GM12878 (cell line): ENCODE measurements around the gene KIRREL3. TPM values are rescaled to one million over a fixed set of nuclear protein-coding genes. Genes with fewer than 3 reads are reported as not detected.

Experiments
- ATAC-seq: fragments of 200-7000 bp; cut with Tn5 transposase; 3 replicates; pipeline ENCODE4 v1.9.1; 2020; ENCODE audit warnings: mild to moderate bottlenecking, moderate library complexity
- BruUV-seq: library from RNA; stranded (reverse); fragments of 400-500 nt; replicated peaks from 2 replicates; lab custom pipeline; 2021; lab: Mats Ljungman, UMichigan
- CTCF ChIA-PET: fragments of 300-600 bp; sonication (Branson Sonifier 250); formaldehyde crosslinking; extraction: SDS; loops from one replicate; lab custom pipeline; 2021; ENCODE audit warnings: inconsistent platforms; lab: Yijun Ruan, JAX
- POLR2A ChIA-PET: fragments of 350-600 bp; formaldehyde crosslinking; extraction: SDS; loops from one replicate; lab custom pipeline; 2021; ENCODE audit warnings: inconsistent platforms; lab: Charles Lee
- RAD21 ChIA-PET: fragments of 300-600 bp; sonication (Branson Sonifier 250); formaldehyde crosslinking; loops from one replicate; lab custom pipeline; 2023; ENCODE audit warnings: antibody characterized with exemption; ENCODE audit not compliant: unreplicated experiment; lab: Charles Lee
- SMC1A ChIA-PET: fragments of 300-600 bp; sonication (Branson Sonifier 250); formaldehyde crosslinking; loops from one replicate; lab custom pipeline; 2023; ENCODE audit not compliant: unreplicated experiment, uncharacterized antibody; lab: Charles Lee
- DNase-seq: peaks from one replicate; pipeline ENCODE4 v3.0.0-alpha.2; 2011; ENCODE audit warnings: low read depth, low spot score
- FAIRE-seq: peaks from 3 replicates; lab custom pipeline; 2011; peaks lifted over from hg19 to GRCh38; lab: Jason Lieb, UNC
- H2AFZ ChIP-seq: 2 replicates; pipeline ENCODE4 v1.6.0; 2011; ENCODE audit warnings: low read depth, low read length, control low read depth; ENCODE audit not compliant: control insufficient read depth
- H3K27ac ChIP-seq: 2 replicates; pipeline ENCODE4 v1.5.1; 2011; ENCODE audit warnings: control low read depth; ENCODE audit not compliant: control insufficient read depth, insufficient read depth
- H3K27me3 ChIP-seq, 2 experiments: replicated peaks in 1 of 2; 2 replicates each; pipeline versions ENCODE4 v1.6.0 to v1.6.1; 2011; ENCODE audit warnings: low read length in 1 of 2; ENCODE audit not compliant: control insufficient read depth in 2 of 2, insufficient read depth in 2 of 2
- H3K36me3 ChIP-seq, 2 experiments: 2 replicates each; pipeline ENCODE4 v1.5.1; 2011; ENCODE audit warnings: low read length in 1 of 2; ENCODE audit not compliant: control insufficient read depth in 2 of 2, insufficient read depth in 2 of 2
- H3K4me1 ChIP-seq: 2 replicates; pipeline ENCODE4 v1.6.1; 2011; ENCODE audit warnings: mild to moderate bottlenecking, low read length, moderate library complexity, mixed read lengths; ENCODE audit not compliant: control insufficient read depth, insufficient read depth
- H3K4me2 ChIP-seq: 2 replicates; pipeline ENCODE4 v1.6.0; 2011; ENCODE audit warnings: control low read depth; ENCODE audit not compliant: control insufficient read depth, insufficient read depth
- H3K4me3 ChIP-seq: fragments of 200-600 bp; sonication (generic); 2 replicates; pipeline ENCODE4 v1.5.1; 2016
- H3K79me2 ChIP-seq: 2 replicates; pipeline ENCODE4 v1.6.0; 2011; ENCODE audit warnings: low read length; ENCODE audit not compliant: control insufficient read depth, insufficient read depth
- H3K9ac ChIP-seq: 2 replicates; pipeline ENCODE4 v1.8.0; 2011; ENCODE audit warnings: low read length, control low read depth, mixed read lengths; ENCODE audit not compliant: control insufficient read depth, insufficient read depth
- H3K9me3 ChIP-seq: replicated peaks from 3 replicates; pipeline ENCODE4 v1.5.1; 2011; ENCODE audit warnings: mild to moderate bottlenecking, low read length; ENCODE audit not compliant: control insufficient read depth, insufficient read depth
- H4K20me1 ChIP-seq: 2 replicates; pipeline ENCODE4 v1.6.0; 2011; ENCODE audit not compliant: control insufficient read depth, insufficient read depth
- BRCA1 ChIP-seq: IDR thresholded peaks from 2 replicates; pipeline ENCODE4 v1.6.1; 2011; ENCODE audit warnings: low read depth, low read length, improper control_type of control experiment
- HDAC6 ChIP-seq: fragments of 200-600 bp; sonication (generic); IDR thresholded peaks from one replicate; pipeline ENCODE4 v1.8.0; 2017; ENCODE audit warnings: antibody characterized with exemption; ENCODE audit not compliant: unreplicated experiment
- IRF3 ChIP-seq: fragments of 450-650 bp; IDR thresholded peaks from 2 replicates; pipeline ENCODE4 v1.6.1; 2014; ENCODE audit warnings: mild to moderate bottlenecking
- JUNB ChIP-seq: IDR thresholded peaks from 2 replicates; pipeline ENCODE4 v1.6.1; 2016; ENCODE audit warnings: antibody characterized with exemption, mild to moderate bottlenecking
- MEF2B ChIP-seq: fragments of 450-650 bp; IDR thresholded peaks from 2 replicates; pipeline ENCODE4 v1.6.1; 2018; ENCODE audit warnings: mild to moderate bottlenecking, moderate library complexity; ENCODE audit not compliant: partially characterized antibody, poor library complexity, severe bottlenecking
- MLLT1 ChIP-seq: fragments of 450-650 bp; IDR thresholded peaks from 2 replicates; pipeline ENCODE4 v1.6.1; 2016; ENCODE audit warnings: mild to moderate bottlenecking
- NR2F1 ChIP-seq: fragments of 450-650 bp; conservative IDR thresholded peaks from 2 replicates; pipeline ENCODE4 v1.6.1; 2017; ENCODE audit warnings: mild to moderate bottlenecking
- PBX3 ChIP-seq: IDR thresholded peaks from 2 replicates; pipeline ENCODE4 v1.6.1; 2011; ENCODE audit warnings: mild to moderate bottlenecking, low read depth, low read length, moderate library complexity; ENCODE audit not compliant: insufficient replicate concordance
- POLR2A ChIP-seq: IDR thresholded peaks from 2 replicates; pipeline ENCODE4 v1.6.1; 2011; ENCODE audit warnings: low read depth, mild to moderate bottlenecking, low read length
- SIN3A ChIP-seq: IDR thresholded peaks from 2 replicates; pipeline ENCODE4 v1.6.1; 2012; ENCODE audit warnings: low read depth, low read length, improper control_type of control experiment
- SMAD1 ChIP-seq: fragments of 450-650 bp; IDR thresholded peaks from 2 replicates; pipeline ENCODE4 v1.6.1; 2018; ENCODE audit warnings: mild to moderate bottlenecking, low read depth; ENCODE audit not compliant: partially characterized antibody
- ZNF384 ChIP-seq: IDR thresholded peaks from 2 replicates; pipeline ENCODE4 v1.6.1; 2012; ENCODE audit warnings: low read depth, mild to moderate bottlenecking, low read length, improper control_type of control experiment, borderline replicate concordance
- ZSCAN29 ChIP-seq: fragments of 450-650 bp; IDR thresholded peaks from 2 replicates; pipeline ENCODE4 v1.6.1; 2017; ENCODE audit warnings: mild to moderate bottlenecking, moderate library complexity
- WGBS: methylation state at CpG from one replicate; pipeline ENCODE4 v1.1.6; 2016; ENCODE audit warnings: low lambda C conversion rate; ENCODE audit not compliant: insufficient replicate concordance, insufficient coverage; ENCODE audit errors: missing lambda C conversion rate; 5-methylcytosine and 5-hydroxymethylcytosine counted together
- in situ Hi-C: fragments of 300-500 bp; cut with MboI; formaldehyde crosslinking; loops from 9 replicates; pipeline ENCODE4 v1.14.3; 2018; ENCODE audit warnings: mixed read lengths
- intact Hi-C: fragments of 100-400 bp; cut with micrococcal nuclease; formaldehyde crosslinking; loops from one replicate; pipeline ENCODE4 v1.14.2; 2022; ENCODE audit not compliant: unreplicated experiment
- polyA plus RNA-seq, 11 experiments: library from polyadenylated mRNA; depleted of rRNA in 4 of 11; unstranded in 6 of 11; stranded (reverse) in 5 of 11; fragments of >200 nt; fragmentation: Nextera tagmentation in 4 of 11; fragmentation: Illumina TruSeq in 1 of 11; extraction: Ambion mirVana in 4 of 11; extraction: Trizol in 1 of 11; gene quantifications; 1 replicate in 1 of 11; 2 replicates in 10 of 11; pipeline versions ENCODE4 v1.2.1 to v1.2.3, GENCODE V29; 2011 to 2016; ENCODE audit warnings: inconsistent platforms in 2 of 11, missing spikeins in 2 of 11, low read depth in 1 of 11
- total RNA-seq, 4 experiments: library from RNA; depleted of rRNA in 3 of 4; stranded (reverse); fragments of >200 nt in 3 of 4; fragmentation: Illumina TruSeq in 1 of 4; extraction: Trizol in 1 of 4; gene quantifications; 2 replicates each; pipeline versions ENCODE4 v1.2.1 to v1.2.3, GENCODE V29; 2013 to 2021

KIRREL3 gene
- total and polyA plus RNA-seq, 10 of the 15 experiments (the other 5 are each of a cell fraction or from before 2014, with no cell fraction given), result under 0.01 TPM; not detected in 9

GRCh38 chr11:126829716-126830115 lies 170.9 kb downstream of the KIRREL3 start (continued):
- TF ChIP-seq SMAD1 (no peak), MEF2B (no peak), NR2F1 (no peak), ZNF384 (no peak)

- TF ChIP-seq SIN3A, result no peak
- TF ChIP-seq, all 136 proteins: peak for 0
- RAD21 ChIA-PET, result no interaction called here
- no peaks in the 10 kb centered on the region for H3K9me3 ChIP-seq
- DNase-seq, result no peak
- H3K36me3 ChIP-seq, result no peaks in the 10 kb centered on the region
- BruUV-seq, result no TSS peak
- H3K4me1 ChIP-seq, result no peaks in the 10 kb centered on the region
- H3K4me3 ChIP-seq, result no peak overlapping the region
- no peak overlapping the region for H2AFZ ChIP-seq
- intact Hi-C loops, result no loop called here
- no peak overlapping the region for H3K9ac ChIP-seq
- POLR2A ChIA-PET, result no interaction called here
- SMC1A ChIA-PET, result interaction anchor here (1.3 kb wide), 1 partner anchor 82 kb away, joined by 3 read pairs; no protein-coding TSS in a partner anchor
- in situ Hi-C loops, result no loop called here
- no peak overlapping the region for H3K4me2 ChIP-seq
- FAIRE-seq, result no peak
- 12% methylated on average over 7 of the region's 7 CpGs for WGBS
- H3K27me3 ChIP-seq, result no peaks in the 10 kb centered on the region; a peak in 1 of 4 replicates
- no peaks in the 10 kb centered on the region for H4K20me1 ChIP-seq
- H3K27ac ChIP-seq, result no peak overlapping the region
- ATAC-seq, result no peak
- CTCF ChIA-PET, result no interaction called here
- H3K79me2 ChIP-seq, result no peaks in the 10 kb centered on the region
These were observed 176.4 kb downstream of the KIRREL3 start for GRCh38 chr11:126824035-126824607.

GRCh38 chr11:126823274-126823673 lies 177.3 kb downstream of the KIRREL3 start:
- no TSS peak for BruUV-seq
- POLR2A ChIA-PET, result no interaction called here
- TF ChIP-seq ZSCAN29 (no peak), BRCA1 (no peak), PBX3 (no peak), SIN3A (no peak), JUNB (no peak), POLR2A (no peak), HDAC6 (no peak), MLLT1 (no peak), IRF3 (no peak)

More at GRCh38 chr11:126823274-126823673, 177.3 kb downstream of the KIRREL3 start:
- intact Hi-C loops, result no loop called here
- no peak overlapping the region for H2AFZ ChIP-seq
- no peak for ATAC-seq
- H3K9ac ChIP-seq, result no peak overlapping the region
- no peak overlapping the region for H3K4me3 ChIP-seq
- no peak overlapping the region for H3K27ac ChIP-seq
- no peaks in the 10 kb centered on the region for H3K9me3 ChIP-seq
- H3K4me2 ChIP-seq, result no peak overlapping the region
- H4K20me1 ChIP-seq, result no peaks in the 10 kb centered on the region
- in situ Hi-C loops, result no loop called here
- H3K36me3 ChIP-seq, result no peaks in the 10 kb centered on the region
- H3K27me3 ChIP-seq, result no peaks in the 10 kb centered on the region; a peak in 1 of 4 replicates
- ChIA-PET SMC1A (interaction anchor here (1.3 kb wide), 1 partner anchor 81 kb away, joined by 3 read pairs; no protein-coding TSS in a partner anchor), RAD21 (no interaction called here), CTCF (interaction anchor here (0.6 kb wide), 1 partner anchor 29 kb away, joined by 4 read pairs; no protein-coding TSS in a partner anchor)
- FAIRE-seq, result no peak
- H3K4me1 ChIP-seq, result no peaks in the 10 kb centered on the region
- DNase-seq, result no peak
- no peaks in the 10 kb centered on the region for H3K79me2 ChIP-seq
